HG02642 (cell line): ENCODE measurements around the gene CCDC78.
"Not testable (repeated sequence)": the region's sequence is repeated elsewhere in the genome, so short reads cannot be mapped to it uniquely, and the experiment has no call there.

Experiments
- ATAC-seq: cut with Tn5 transposase; IDR thresholded peaks from one replicate; pipeline ENCODE4 v1.9.1; 2021; ENCODE audit warnings: mild to moderate bottlenecking; ENCODE audit not compliant: unreplicated experiment, poor library complexity

Gene CCDC78

DNA sequence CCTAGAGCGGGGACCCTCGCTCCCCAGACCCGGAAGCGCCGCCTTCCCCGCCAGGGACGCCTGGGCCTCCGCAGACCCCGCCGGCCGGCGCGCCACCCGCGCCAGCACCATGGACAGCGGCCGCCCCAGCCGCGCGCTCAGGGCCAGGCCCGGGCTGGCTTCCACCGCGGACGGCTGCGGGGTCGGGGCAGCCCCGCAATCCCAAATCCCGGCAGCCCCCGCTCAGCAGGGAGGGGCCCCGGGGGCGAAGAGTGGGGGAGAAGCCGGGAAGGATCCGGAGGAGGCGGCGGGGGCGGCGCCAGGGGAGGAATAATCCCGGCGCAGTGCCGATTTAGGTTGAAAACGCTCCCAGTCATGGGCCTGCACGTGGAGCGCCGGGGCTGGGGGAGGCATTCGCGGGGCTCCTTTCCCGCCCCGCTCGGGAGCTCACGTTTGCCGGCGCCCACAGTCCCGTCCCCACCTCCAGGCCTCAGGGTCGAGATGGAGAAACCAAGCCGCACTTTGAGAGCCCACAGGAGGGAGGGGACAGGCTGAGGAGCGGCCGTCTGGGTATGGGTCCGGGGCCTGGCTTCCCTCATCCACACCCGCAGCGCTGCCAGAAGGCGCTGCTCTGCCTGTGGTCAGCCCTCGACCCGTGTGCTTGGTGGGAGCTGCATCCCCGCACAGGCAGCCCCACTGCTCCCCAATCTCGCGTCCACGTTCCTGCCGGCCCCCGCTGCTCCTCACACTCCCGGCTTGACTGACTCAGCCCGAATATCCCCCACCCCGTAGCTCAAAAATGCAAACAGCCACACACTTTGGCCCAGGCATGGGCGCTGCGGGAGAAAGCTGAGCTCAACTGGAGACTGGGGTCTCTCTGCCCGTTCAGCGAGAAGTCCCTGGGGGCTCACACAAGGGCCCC lies 25.3 kb downstream of the CCDC78 start:
- no peak for ATAC-seq

DNA sequence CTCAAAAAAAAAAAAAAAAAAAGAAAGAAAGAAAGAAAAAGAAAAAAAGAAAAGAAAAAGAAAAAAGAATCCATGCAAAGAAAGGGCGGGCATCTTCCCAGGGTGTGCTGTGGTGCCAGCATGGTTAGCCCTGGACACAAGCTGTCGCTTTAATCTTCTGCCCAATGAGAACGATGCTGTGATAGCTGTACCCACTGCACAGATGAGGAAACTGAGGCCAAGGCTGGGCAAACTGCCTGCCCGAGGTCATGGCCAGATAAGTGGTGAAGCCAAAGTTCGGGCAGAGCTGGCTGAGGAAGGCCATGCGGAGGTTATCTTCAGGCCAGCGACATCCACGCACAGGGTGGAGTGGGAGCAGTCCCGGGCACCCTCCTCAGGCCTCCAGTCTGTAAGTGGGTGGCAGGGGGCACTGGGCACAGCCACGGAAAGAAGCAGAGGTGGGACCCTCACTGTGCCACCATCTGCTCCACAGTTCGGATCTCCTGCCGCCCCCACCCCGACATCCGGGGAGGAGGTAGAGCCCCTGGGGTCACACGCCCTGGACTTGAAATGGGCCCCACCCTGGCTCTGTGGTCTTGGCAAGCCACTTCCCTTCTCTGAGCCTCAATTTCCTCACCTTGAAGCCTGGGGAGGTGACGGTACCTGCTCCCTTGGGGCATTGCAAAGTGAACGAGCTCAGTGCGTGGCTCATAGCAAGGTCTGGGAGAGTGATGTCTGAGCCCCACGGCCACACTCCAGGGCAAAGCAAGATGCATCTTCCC lies 27.2 kb downstream of the CCDC78 start:
- no peak for ATAC-seq

DNA sequence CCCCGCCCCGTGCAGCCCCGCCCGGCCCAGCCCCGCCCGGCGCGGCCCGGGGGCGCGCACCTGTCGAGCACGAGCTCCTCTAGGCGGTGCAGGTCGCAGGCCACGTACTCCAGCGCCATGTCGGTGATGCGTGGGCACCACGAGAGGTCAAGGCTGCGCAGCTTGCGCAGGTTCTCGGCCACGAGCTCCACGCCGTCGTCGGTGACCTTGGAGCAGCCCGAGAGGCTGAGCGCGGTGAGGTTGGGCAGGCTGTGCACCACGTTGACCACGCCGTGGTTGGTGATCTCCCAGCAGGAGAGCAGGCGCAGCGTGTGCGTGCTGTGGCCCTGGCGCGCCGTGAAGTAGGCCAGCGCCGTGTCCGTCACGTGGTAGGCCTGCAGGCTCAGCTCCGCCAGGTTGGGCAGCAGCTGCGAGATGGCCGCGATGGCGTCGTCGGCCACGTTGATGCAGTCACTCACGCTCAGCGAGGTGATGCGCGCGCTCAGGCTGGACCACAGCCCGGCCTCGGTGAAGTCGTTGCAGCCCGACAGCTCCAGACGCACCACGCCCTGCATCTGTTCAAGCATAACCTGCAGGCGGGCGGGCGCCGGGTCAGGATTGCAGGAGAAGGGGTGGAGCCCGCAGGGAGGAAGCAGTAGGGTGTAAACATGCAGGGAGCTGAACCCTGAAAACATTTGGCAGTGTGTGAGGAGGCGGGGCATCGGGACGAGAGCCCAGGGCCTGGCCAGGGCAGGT lies 30.7 kb downstream of the CCDC78 start:
- no peak for ATAC-seq

DNA sequence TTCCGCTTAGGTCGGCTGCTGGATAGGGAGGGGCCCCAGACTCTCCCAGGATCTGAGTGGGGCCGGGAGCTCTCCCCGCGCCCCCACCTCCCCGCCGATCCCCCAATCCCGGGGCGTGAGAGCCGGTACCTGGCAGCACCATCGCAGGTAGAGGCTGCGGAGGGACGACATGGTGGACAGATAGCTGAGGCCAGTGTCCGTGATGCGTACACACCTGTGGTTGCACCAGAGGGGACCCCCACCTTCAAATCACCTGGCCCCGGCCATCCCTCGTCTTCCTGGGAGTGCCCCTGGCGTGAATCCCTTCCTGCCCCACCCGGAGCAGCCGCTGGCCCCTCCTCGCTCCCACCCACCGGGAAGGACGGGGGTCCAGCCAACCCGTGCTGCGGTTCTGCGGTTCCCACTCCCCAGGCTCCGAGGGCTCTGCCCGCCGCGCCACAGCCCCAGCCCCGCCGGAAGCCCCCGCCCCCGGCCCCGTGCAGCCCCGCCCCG lies 31.3 kb downstream of the CCDC78 start:
- no peak for ATAC-seq

DNA sequence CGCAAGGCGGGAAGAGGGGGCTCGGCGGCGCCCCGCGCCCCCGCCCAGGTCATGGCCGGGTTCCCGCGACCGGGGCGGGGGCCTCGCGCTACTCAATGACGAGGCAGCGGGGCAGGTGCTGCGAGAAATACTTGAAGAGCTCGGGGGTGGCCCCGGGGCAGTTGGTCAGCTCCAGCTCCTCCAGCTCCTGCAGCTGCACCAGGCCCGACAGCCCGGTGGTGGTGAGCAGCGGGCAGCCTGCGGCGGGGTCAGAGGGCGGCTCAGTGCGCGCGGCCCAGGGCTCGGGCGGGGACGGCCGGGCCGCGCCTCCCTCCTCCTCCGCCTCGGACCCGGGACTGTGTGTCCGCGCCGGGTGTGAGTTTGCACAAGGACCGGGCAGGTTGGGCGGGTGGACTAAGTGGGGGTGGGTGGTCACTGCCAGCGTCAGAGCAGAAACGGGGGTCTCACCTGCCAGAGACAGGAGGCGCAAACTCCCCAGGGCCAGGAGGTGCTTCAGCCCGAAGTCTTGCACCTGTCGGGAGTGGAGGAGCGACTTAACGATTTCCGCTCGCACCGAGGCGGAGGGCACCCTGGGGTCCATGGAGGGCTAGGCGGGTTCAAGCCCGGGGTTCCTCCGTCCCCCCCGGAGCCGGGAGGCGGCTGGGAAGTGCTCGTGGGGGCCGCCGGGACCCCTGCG lies 31.9 kb downstream of the CCDC78 start:
- ATAC-seq, result no peak

DNA sequence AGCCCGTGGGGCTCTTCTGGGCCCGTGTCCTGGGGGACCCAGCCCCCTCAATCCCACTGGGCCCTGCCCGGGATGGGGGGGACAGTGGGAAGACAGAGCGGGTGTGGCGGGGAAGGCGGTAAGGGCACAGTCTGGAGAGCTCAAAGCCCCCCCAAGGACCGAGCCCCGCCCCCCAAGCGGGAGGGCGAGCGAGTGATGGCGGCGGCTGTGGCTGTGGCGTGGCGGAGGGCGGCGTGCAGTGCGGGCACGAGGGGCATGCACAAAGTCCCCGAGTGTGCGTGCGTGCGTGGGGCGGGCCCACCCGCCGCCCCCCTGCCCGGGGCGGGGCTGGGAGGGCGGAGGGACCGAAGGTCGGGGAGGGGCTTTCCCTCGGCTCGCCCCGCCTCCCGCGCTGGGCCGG lies 32.5 kb downstream of the CCDC78 start:
- no peak for ATAC-seq

DNA sequence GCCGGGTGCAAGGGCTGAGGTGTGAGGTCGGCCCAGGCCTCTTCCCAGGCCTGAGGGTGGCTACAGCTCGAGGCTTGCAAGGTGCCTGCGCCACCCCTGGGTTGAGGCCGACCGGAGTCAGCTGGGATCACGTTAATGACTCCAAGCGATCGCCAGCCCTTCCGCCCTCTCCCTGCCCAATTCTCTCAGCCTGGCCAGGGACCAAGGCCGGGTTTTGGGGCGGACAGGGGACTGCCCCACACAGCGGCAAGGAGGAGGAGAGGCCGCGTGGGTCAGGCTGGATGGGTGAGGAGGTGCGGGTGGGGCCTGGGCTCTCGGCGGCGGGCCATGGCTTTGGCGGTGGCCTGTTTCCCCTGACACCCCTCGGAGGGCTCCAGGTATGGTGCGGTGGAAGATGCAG lies 32.9 kb downstream of the CCDC78 start:
- no peak for ATAC-seq

DNA sequence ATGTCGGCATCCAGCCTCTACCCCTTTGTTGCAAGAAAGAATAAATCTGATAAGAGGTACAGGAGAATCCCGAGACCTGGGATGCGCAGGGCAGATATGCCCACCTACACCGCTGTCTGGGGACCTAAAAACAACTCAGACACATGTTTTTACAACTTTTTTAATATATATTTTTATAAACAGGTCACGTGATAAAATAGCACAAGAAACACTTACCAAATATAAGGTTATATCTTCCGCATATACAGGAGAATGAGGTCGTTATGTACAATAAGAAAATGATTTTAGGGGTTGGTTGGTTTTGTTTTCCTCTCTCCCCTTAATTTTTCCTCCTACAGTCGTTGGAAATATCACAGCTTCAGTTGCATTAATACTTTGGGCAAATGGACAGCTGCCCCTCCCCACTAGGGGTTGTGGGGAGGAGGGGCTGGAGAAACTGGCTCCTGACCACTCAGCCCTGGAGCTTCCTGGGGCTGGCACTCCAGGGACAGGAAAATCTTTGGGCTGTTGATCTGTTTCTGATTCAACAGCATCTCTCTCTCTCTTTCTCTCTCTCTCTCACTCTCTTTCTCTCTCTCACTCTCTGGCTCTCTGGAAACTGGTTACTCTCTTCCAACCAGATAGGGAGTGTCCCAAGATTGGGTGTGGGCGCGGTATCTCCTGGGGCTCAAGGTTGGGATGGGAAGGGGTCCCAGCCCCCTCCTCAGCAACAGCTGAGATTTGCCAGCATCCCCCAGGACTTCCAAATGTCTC lies 33.7 kb downstream of the CCDC78 start:
- no peak for ATAC-seq

DNA sequence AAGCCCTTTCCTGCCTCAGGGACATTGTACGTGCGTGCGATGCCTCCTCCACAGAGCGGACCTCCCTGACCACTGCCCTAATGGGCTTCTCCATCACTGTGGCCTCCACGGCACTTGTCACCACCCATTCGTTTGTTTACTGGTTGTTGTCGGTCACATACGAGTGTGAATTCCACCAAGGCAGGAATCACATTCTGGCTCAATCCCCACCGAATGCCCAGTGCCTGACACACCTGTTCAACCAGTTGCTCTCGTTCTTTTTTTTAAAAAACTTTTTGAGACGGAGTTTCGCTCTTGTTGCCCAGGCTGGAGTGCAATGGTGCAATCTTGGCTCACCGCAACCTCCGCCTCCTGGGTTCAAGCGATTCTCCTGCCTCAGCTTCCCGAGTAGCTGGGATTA lies 35.0 kb downstream of the CCDC78 start:
- ATAC-seq, result not testable (repeated sequence)

DNA sequence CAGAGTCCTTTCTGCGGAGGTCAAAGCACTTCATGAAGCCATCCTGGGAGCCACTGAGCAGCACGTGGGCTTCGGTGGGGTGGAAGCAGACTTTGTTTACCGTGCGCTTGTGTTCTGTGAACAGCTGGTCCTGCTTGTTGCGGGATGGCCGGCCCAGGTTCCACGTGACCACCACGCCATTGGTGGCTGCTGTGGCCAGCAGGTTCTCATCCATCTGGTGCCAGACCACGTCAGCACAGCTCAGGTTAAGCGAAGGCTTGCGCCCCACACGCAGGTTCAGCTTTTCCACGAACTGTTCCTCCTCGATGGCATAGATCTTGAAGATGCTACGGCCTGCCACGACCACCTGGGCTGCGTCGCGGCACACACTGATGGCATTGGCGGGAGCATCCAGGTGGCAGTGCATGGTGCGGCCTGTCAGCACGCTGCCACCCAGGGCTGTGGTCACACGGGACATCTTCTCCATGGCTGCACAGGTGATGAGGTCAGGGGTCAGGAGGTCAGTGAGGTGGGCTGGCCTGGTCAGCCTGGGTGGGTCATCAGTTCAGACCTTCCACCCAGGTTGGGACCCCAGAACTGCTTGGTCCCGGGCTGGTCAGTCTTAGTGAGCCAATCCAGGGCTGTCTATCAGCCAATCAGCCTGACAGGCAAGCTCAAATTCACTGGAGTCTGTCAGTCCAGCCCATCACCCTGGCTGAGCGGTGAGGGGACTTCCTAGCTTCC lies 36.9 kb downstream of the CCDC78 start:
- ATAC-seq, result no peak

DNA sequence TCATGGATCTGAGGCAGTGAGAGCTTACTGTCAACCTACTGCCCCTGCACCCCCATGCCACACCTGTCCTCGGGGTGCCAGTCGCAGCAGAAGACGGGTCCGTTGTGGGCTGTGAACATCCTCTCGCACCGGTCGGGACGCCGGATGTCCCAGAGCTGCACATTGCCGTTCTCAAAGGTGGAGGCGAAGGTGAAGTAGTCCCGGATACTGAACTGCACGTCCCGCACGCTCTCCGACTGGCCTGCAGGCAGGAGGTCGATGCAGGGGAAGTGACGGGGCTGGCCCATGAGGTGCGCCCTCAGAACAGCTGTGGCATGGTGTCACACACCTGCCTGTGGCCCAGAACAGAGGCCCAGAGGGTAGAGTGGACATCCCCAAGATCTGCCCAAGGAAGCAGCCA lies 38.7 kb downstream of the CCDC78 start:
- ATAC-seq, result no peak

DNA sequence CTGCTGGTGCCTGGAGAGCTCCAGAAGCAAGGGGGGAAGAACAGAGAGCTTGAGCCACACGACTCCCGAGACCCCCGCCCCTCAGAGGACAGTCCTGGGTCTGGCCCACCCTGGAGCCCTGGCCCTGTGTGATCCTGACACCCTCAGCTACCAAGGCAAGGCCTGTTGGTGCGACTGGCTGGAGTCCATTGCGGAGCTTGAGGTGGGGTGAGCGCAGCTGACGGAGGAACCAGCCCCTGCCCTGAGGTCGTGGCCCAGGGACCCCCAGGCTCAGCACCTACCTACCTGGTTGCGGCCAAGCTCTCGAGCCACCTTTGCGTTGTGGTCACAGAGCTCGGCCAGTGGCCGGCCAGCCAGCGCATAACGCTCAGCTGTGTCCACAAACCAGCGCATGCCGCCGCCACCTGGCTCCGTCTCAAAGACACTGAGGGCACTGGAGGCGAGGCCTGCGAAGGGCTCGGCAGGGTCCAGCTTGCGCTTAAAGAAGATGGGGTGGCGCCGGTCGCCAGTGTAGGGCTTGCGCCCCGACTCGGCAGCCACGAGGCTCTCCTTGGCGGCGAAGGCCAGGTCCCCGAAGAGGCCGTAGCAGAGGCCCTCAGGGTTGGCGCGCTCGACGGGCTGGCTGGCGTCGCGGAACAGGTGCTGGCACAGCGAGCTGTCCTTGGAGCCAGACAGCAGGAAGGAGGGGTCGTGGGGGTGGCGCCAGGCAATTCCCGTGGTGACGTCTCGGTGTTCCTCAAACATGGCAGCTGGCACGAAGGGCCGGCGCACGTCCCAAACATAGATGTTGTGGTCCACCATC lies 39.6 kb downstream of the CCDC78 start:
- ATAC-seq, result no peak

DNA sequence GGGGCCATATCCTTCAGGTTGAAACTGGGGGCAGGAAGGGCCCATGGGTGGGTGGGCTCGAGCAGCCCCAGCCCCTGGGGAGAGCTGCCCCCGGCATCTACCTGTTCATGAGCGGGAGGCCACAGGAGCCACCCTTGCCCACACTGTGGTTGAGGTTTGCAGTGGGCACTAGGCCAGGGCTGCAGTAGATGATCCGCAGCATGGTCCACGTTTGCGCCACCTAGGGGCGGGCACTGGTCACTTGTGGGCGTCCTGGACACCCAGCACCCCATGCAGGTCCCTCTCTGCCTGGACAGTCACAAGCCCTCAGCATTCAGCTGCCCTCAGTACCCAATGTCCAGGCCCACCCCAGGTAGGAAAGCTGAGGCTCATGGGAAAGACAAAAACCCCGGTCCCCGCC lies 40.3 kb downstream of the CCDC78 start:
- no peak for ATAC-seq

DNA sequence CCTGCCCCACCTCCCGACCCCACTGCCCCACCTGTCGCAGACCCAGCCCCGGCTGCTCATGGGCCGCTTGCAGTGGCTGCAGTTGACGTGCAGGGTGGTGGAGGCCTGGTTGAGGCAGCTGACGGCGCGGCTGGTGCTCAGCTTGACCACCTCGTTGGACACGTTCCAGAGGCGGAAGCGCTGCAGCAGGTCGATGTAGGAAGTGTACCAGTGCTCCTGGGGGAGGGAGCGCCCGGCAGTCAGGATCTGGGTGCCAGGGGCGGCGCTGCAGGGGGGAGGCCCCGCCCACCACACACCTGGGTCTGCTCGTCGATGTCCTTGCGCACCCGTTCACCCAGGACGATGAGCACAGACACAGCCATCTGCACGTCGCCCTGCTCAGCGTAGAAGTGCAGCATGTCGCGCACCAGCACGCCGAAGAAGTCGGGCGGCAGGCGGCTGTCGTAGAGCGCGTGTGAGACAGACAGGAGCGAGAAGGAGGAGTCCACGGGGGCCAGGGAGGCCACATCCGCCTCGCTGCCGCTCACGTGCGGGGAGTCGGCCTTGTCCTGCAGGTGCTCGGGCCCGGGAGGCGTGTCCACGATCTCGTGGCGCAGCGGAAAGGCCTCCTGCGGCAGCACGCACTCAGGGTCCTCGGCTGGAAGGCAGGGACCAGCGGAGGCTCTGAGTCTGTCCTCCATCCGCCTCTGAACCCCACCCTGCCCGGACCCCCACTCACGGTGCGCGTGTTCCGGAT lies 41.1 kb downstream of the CCDC78 start:
- no peak for ATAC-seq

DNA sequence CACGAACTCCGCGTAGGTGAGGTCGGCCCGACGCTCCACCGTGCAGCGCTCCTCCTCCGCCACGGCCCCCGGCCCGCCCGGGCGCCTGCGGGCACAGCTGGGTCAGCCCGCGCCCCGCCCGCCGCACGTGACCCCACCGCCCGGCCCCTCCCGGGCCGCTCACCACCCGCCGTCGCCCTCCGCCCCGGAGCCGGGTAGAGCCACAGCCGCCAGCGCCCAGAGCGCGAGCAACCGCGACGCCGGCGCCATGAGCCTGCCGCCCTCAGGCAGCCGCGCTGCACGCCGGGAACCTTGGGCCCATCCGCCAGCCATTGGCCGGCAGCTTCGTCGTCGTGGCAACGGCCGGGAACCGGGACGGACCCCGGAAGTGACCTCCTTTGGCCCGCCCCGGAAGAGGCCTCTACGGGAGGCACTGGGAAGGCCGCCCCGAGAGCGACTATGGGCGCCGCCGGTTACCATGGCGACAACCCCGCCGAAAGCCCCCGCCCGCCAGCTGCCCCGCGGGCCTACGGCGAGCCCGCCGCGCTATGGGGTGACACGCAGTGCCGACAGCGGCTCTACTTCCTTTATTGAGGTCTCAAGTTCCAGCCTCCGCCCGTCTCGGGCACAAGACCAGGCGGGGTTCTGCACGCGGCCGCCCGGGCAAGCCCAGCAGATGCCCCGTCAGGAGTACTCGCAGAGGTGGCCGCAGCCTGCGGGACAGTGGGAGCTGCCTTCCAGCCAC lies 42.0 kb downstream of the CCDC78 start, which contains the start of gene JMJD8:
JMJD8 (minus strand) TSS at position 264 of the 724 bp plus-strand sequence; CDS start at position 249, 15 bp downstream.
- ATAC-seq, result peak; percentile 57

DNA sequence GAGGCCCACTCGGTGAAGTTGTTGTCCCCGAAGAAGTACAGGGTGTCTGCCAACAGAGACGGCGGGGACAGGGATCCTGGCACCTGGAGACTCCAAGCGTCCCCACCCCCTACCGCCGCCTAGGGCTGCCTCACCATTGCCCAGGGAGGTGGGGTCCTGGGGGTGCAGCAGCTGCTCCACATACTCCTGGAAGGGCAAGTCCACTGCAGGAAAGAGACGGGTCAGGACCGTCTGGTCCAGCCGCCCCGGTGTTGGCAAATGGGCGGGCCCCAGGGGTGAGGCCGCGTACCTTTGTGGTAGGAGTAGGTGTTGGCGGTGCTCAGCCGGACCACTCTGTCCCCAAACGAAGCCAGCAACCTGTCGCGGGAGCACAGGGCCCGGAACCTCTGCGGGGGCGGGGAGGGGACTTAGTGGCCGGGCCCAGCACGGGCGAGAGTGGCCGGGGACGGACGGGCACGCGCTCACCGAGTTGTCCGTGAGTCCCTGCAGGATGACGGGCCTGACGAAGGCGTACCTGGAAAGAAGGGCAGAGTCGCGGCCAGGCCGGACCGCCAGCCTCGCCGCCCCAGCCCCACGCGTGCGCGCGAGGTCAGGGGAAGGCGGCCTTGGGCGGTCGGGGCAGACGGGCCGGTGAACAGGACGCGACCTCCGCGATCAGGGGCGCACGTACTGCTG lies 42.7 kb downstream of the CCDC78 start:
- ATAC-seq, result no peak
